OCI-LY7 (cell line): ENCODE measurements around the gene TMEM26. TPM values are rescaled to one million over a fixed set of nuclear protein-coding genes. Genes with fewer than 3 reads are reported as not detected.

Experiments
- BruUV-seq: library from RNA; stranded (reverse); fragments of 400-500 nt; replicated peaks from 2 replicates; lab custom pipeline; 2021; lab: Mats Ljungman, UMichigan
- CTCF ChIA-PET: fragments of 300-600 bp; sonication (Branson Sonifier 250); formaldehyde crosslinking; loops from one replicate; lab custom pipeline; 2022; ENCODE audit warnings: antibody characterized with exemption; ENCODE audit not compliant: unreplicated experiment; lab: Charles Lee
- POLR2A ChIA-PET: fragments of 300-600 bp; sonication (Branson Sonifier 250); formaldehyde crosslinking; loops from one replicate; lab custom pipeline; 2022; ENCODE audit warnings: antibody characterized with exemption; lab: Charles Lee
- DNase-seq: peaks from one replicate; pipeline ENCODE4 v3.0.0-alpha.2; 2015; ENCODE audit warnings: low spot score
- H2AFZ ChIP-seq: fragments of 200-600 bp; sonication (generic), shearing (Covaris generic); 2 replicates; pipeline ENCODE4 v1.6.1; 2014; ENCODE audit warnings: mild to moderate bottlenecking, antibody characterized with exemption, low read length, moderate library complexity
- H3K27ac ChIP-seq: fragments of 200-600 bp; sonication (generic); 2 replicates; pipeline ENCODE4 v1.5.1; 2014; ENCODE audit warnings: mixed run types, low read depth, mild to moderate bottlenecking, moderate library complexity, low read length, inconsistent platforms; ENCODE audit not compliant: poor library complexity, severe bottlenecking
- H3K36me3 ChIP-seq: fragments of 200-600 bp; sonication (generic); 2 replicates; pipeline ENCODE4 v1.6.1; 2014; ENCODE audit warnings: mild to moderate bottlenecking, antibody characterized with exemption, low read length, moderate library complexity, mixed read lengths; ENCODE audit not compliant: insufficient read depth
- H3K4me1 ChIP-seq: fragments of 200-600 bp; sonication (generic); 2 replicates; pipeline ENCODE4 v1.5.1; 2014; ENCODE audit warnings: mild to moderate bottlenecking, low read length; ENCODE audit not compliant: insufficient read depth, poor library complexity, severe bottlenecking
- H3K4me2 ChIP-seq: fragments of 200-600 bp; sonication (generic); 2 replicates; pipeline ENCODE4 v1.6.1; 2014; ENCODE audit warnings: mild to moderate bottlenecking, low read length
- H3K4me3 ChIP-seq: fragments of 200-600 bp; sonication (generic); 2 replicates; pipeline ENCODE4 v1.5.1; 2014; ENCODE audit warnings: mild to moderate bottlenecking, low read depth, low read length; ENCODE audit not compliant: poor library complexity, severe bottlenecking
- H3K79me2 ChIP-seq: fragments of 200-600 bp; sonication (generic); 2 replicates; pipeline ENCODE4 v1.6.1; 2016; ENCODE audit warnings: low read depth, mild to moderate bottlenecking, low read length, moderate library complexity, mixed read lengths; ENCODE audit not compliant: insufficient read depth
- H3K9me2 ChIP-seq: fragments of 200-600 bp; sonication (generic); 2 replicates; pipeline ENCODE4 v1.6.1; 2016; ENCODE audit warnings: mild to moderate bottlenecking, low read length, mixed read lengths; ENCODE audit not compliant: insufficient read depth
- H3K9me3 ChIP-seq: fragments of 200-600 bp; sonication (generic); 2 replicates; pipeline ENCODE4 v1.6.1; 2014; ENCODE audit warnings: mild to moderate bottlenecking, mixed run types, low read length, mixed read lengths
- H4K20me1 ChIP-seq: fragments of 200-600 bp; sonication (generic); 2 replicates; pipeline ENCODE4 v1.6.1; 2014; ENCODE audit warnings: mild to moderate bottlenecking, antibody characterized with exemption, low read length, moderate library complexity, mixed read lengths; ENCODE audit not compliant: insufficient read depth
- CTCF ChIP-seq: fragments of 200-600 bp; sonication (generic); conservative IDR thresholded peaks from 2 replicates; pipeline ENCODE4 v1.5.1; 2014; ENCODE audit warnings: mild to moderate bottlenecking, antibody characterized with exemption, low read length, moderate library complexity, mixed read lengths
- EZH2phosphoT487 ChIP-seq: fragments of 200-600 bp; sonication (generic); IDR thresholded peaks from 2 replicates; pipeline ENCODE4 v1.6.1; 2018; ENCODE audit warnings: low read depth, borderline replicate concordance, mild to moderate bottlenecking, mixed run types, antibody characterized with exemption, low read length, moderate library complexity, mixed read lengths
- intact Hi-C: fragments of 100-400 bp; cut with micrococcal nuclease; formaldehyde crosslinking; loops from one replicate; pipeline ENCODE4 v1.10.0; 2022; ENCODE audit not compliant: unreplicated experiment
- total RNA-seq, 2 experiments: library from RNA; depleted of rRNA in 1 of 2; stranded (reverse); fragments of >200 nt in 1 of 2; shearing (Covaris generic) in 1 of 2; gene quantifications; 2 replicates each; pipeline ENCODE4 v1.2.3, GENCODE V29; 2014 to 2022

Gene TMEM26
- total RNA-seq, 2 experiments from 2014 or later, result 0.06 TPM; not detected in 1

GRCh38 chr10:61492364-61492995 is 39.3 kb upstream of the TMEM26 start:
- H3K79me2 ChIP-seq, result no peaks in the 10 kb centered on the region
- H3K9me3 ChIP-seq, result no peaks in the 10 kb centered on the region
- no peaks in the 10 kb centered on the region for H4K20me1 ChIP-seq
- ChIA-PET CTCF (no interaction called here), POLR2A (interaction anchor here (0.6 to 1.0 kb wide), 4 partner anchors 12 to 1013 kb away, joined by 3 to 5 read pairs (median 4); no protein-coding TSS in a partner anchor)
- H3K4me1 ChIP-seq, result no peaks in the 10 kb centered on the region
- H3K4me3 ChIP-seq, result no peak overlapping the region
- TF ChIP-seq CTCF (no peak), EZH2phosphoT487 (no peak)
- DNase-seq, result no peak
- no peak overlapping the region for H3K4me2 ChIP-seq
- H3K36me3 ChIP-seq, result no peaks in the 10 kb centered on the region
- H2AFZ ChIP-seq, result no peak overlapping the region
- no peaks in the 10 kb centered on the region for H3K9me2 ChIP-seq
- intact Hi-C loops, result no loop called here
- BruUV-seq, result no TSS peak
- no peak overlapping the region for H3K27ac ChIP-seq

- BruUV-seq, result no TSS peak
Observed at GRCh38 chr10:61487506-61487905, 34.3 kb upstream of the TMEM26 start.

More at GRCh38 chr10:61487506-61487905, 34.3 kb upstream of the TMEM26 start:
- Histone ChIP-seq H3K79me2 (no peaks in the 10 kb centered on the region), H3K9me3 (no peaks in the 10 kb centered on the region), H3K4me2 (no peak overlapping the region), H3K4me1 (no peaks in the 10 kb centered on the region), H4K20me1 (no peaks in the 10 kb centered on the region), H3K9me2 (no peaks in the 10 kb centered on the region), H2AFZ (no peak overlapping the region), H3K27ac (no peak overlapping the region), H3K4me3 (no peak overlapping the region), H3K36me3 (no peaks in the 10 kb centered on the region)
- intact Hi-C loops, result no loop called here
- ChIA-PET CTCF (no interaction called here), POLR2A (no interaction called here)
- no peak for DNase-seq
- TF ChIP-seq CTCF (no peak), EZH2phosphoT487 (no peak)
